ENCODE data around the gene MPP2.
"Not testable (repeated sequence)": the region's sequence is repeated elsewhere in the genome, so short reads cannot be mapped to it uniquely, and the experiment has no call there.

The MPP2 gene

GRCh38 chr17:43900858-43901754 lies 6.2 kb downstream of the MPP2 start:
- DNase-seq, result no peak

GRCh38 chr17:43900183-43900857 lies 7.0 kb downstream of the MPP2 start:
- DNase-seq, result peak; percentile 55

- no peak for DNase-seq
Measured at GRCh38 chr17:43898446-43898845, 8.9 kb downstream of the MPP2 start.

GRCh38 chr17:43897831-43898230 lies 9.5 kb downstream of the MPP2 start:
- DNase-seq, result no peak

- DNase-seq, result not testable (repeated sequence)
Measured at GRCh38 chr17:43894494-43894893, 12.8 kb downstream of the MPP2 start.

GRCh38 chr17:43892647-43892952 lies 14.7 kb downstream of the MPP2 start:
- no peak for DNase-seq

- DNase-seq, result no peak
Measured at GRCh38 chr17:43891851-43892646, 15.3 kb downstream of the MPP2 start.

GRCh38 chr17:43890240-43890639 lies 17.1 kb downstream of the MPP2 start:
- no peak for DNase-seq

- DNase-seq, result no peak
Measured at GRCh38 chr17:43888548-43888947, 18.8 kb downstream of the MPP2 start.

- no peak for DNase-seq
Measured at GRCh38 chr17:43882761-43883415, 24.4 kb downstream of the MPP2 start.

GRCh38 chr17:43881758-43882505 lies 25.4 kb downstream of the MPP2 start:
- DNase-seq, result no peak

GRCh38 chr17:43881181-43881580 lies 26.2 kb downstream of the MPP2 start:
- DNase-seq, result no peak

- DNase-seq, result no peak
Measured at GRCh38 chr17:43880420-43880991, 26.8 kb downstream of the MPP2 start.

- no peak for DNase-seq
Measured at GRCh38 chr17:43879723-43880419, 27.5 kb downstream of the MPP2 start.

GRCh38 chr17:43878260-43879175 lies 28.8 kb downstream of the MPP2 start:
- DNase-seq, result peak; percentile 37

- no peak for DNase-seq
Measured at GRCh38 chr17:43877451-43878155, 29.7 kb downstream of the MPP2 start.

- no peak for DNase-seq
Measured at GRCh38 chr17:43877031-43877430, 30.3 kb downstream of the MPP2 start.

- no peak for DNase-seq
Measured at GRCh38 chr17:43875476-43876147, 31.7 kb downstream of the MPP2 start.

GRCh38 chr17:43874293-43874692 lies 33.0 kb downstream of the MPP2 start:
- no peak for DNase-seq

Measured in activated gamma-delta T cell (primary cell).